KMS-11 (cell line): ENCODE data around the gene PNN.

ENCODE experiments used
- H2AFZ ChIP-seq: fragments of 200-600 bp; sonication (generic); 2 replicates; pipeline ENCODE4 v1.6.1; 2016; ENCODE audit warnings: antibody characterized with exemption, mixed run types, low read depth
- H3K27ac ChIP-seq: fragments of 200-600 bp; sonication (generic); 2 replicates; pipeline ENCODE4 v1.6.1; 2016; ENCODE audit warnings: mild to moderate bottlenecking, mixed run types
- H3K27me3 ChIP-seq: fragments of 200-600 bp; sonication (generic); 2 replicates; pipeline ENCODE4 v1.6.1; 2017; ENCODE audit warnings: mild to moderate bottlenecking, low read depth, mixed run types, moderate library complexity; ENCODE audit not compliant: insufficient read depth
- H3K36me3 ChIP-seq: fragments of 200-600 bp; sonication (generic); 2 replicates; pipeline ENCODE4 v1.6.1; 2017; ENCODE audit warnings: mild to moderate bottlenecking, mixed run types; ENCODE audit not compliant: insufficient read depth
- H3K4me1 ChIP-seq: fragments of 200-600 bp; sonication (generic); 2 replicates; pipeline ENCODE4 v1.6.1; 2016; ENCODE audit warnings: mild to moderate bottlenecking, low read depth, mixed run types; ENCODE audit not compliant: poor library complexity, severe bottlenecking
- H3K4me2 ChIP-seq: fragments of 200-600 bp; sonication (generic); 2 replicates; pipeline ENCODE4 v1.7.0; 2016; ENCODE audit warnings: mild to moderate bottlenecking, mixed run types
- H3K4me3 ChIP-seq: fragments of 200-600 bp; sonication (generic); IDR thresholded peaks from 2 replicates; pipeline ENCODE4 v1.6.1; 2017; ENCODE audit warnings: low read depth, low read length, mixed read lengths; ENCODE audit not compliant: insufficient read depth
- H3K79me2 ChIP-seq: fragments of 200-600 bp; sonication (generic); 2 replicates; pipeline ENCODE4 v1.6.1; 2016; ENCODE audit warnings: low read depth, mixed run types; ENCODE audit not compliant: insufficient read depth
- H3K9ac ChIP-seq: fragments of 200-600 bp; sonication (generic); 2 replicates; pipeline ENCODE4 v1.6.1; 2016; ENCODE audit warnings: mild to moderate bottlenecking, mixed run types
- H4K20me1 ChIP-seq: fragments of 200-600 bp; sonication (generic); 2 replicates; pipeline ENCODE4 v1.6.1; 2016; ENCODE audit warnings: mild to moderate bottlenecking, mixed run types; ENCODE audit not compliant: insufficient read depth
- TF ChIP-seq, protein P1 (sequence below): fragments of 200-600 bp; sonication (generic); conservative IDR thresholded peaks from 2 replicates; pipeline ENCODE4 v1.6.1; 2017; ENCODE audit warnings: low read depth, mild to moderate bottlenecking, antibody characterized with exemption, low read length, moderate library complexity, mixed read lengths

The PNN gene

DNA sequence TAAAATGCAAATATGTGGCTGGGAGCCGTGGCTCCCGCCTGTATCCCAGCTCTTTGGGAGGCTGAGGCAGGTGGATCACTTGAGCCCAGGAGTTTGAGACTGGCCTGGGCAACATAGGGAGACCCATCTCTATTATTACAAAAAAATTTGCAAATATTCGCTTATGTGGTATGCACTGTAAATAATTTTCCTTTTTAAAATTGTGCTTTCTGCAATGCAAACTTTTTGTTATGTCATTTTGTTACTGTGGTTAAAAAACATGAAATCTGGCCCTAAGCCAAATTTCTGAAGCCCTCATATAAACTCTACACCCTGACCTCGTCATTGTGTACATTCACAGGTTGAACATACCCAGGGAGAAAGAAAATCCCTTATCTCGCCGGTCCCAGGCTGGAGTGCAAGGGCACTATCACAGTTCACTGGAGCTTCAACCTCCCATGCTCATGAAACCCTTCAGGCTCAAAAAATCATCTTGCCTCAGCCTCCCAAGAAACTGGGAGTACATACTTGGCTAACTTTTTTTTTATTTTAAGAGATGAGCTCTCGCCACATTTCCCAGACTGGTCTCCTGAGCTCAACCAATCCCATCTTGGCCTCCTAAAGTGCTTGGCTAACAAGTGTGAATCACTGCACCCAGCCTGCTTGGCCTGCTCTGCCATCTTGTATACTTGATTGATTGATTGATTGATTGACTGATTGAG is 29.6 kb upstream of the PNN start:
- Histone ChIP-seq H3K4me1 (peaks cover under 1% of the 10 kb centered on the region), H3K27ac (no peak overlapping the region), H2AFZ (no peak overlapping the region), H3K9ac (no peak overlapping the region), H3K36me3 (no peaks in the 10 kb centered on the region), H4K20me1 (no peaks in the 10 kb centered on the region), H3K4me2 (no peak overlapping the region), H3K4me3 (no peak overlapping the region), H3K27me3 (no peaks in the 10 kb centered on the region), H3K79me2 (no peaks in the 10 kb centered on the region)
- TF ChIP-seq, protein P1, sequence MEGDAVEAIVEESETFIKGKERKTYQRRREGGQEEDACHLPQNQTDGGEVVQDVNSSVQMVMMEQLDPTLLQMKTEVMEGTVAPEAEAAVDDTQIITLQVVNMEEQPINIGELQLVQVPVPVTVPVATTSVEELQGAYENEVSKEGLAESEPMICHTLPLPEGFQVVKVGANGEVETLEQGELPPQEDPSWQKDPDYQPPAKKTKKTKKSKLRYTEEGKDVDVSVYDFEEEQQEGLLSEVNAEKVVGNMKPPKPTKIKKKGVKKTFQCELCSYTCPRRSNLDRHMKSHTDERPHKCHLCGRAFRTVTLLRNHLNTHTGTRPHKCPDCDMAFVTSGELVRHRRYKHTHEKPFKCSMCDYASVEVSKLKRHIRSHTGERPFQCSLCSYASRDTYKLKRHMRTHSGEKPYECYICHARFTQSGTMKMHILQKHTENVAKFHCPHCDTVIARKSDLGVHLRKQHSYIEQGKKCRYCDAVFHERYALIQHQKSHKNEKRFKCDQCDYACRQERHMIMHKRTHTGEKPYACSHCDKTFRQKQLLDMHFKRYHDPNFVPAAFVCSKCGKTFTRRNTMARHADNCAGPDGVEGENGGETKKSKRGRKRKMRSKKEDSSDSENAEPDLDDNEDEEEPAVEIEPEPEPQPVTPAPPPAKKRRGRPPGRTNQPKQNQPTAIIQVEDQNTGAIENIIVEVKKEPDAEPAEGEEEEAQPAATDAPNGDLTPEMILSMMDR = no peak

DNA sequence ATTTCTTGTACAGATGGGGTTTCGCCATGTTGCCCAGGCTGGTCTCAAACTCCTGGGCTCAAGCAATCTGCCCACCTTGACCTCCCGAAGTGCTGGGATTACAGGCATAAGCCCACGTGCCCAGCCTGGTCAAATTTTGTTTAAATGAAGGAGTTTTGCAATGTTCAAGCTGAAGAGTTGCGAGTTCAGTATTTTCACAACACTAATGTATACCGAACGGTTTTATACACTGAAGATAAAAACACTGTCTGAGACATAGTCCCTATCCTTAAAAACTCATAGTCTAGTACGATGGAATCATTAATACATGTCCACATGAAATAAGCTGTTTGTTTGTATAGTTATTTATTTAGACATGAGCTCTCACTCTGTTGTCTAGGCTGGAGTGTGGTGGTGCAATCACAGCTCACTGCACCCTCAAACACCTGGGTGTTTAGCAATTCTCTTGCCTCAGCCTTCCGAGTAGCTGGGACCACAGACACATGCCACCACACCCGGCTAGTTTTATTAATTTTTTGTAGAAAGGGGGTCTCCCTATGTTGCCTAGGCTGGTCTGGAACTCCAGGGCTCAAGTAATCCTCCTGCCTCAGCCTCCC is 20.4 kb upstream of the PNN start:
- Histone ChIP-seq H3K79me2 (no peaks in the 10 kb centered on the region), H3K36me3 (no peaks in the 10 kb centered on the region), H3K27me3 (no peaks in the 10 kb centered on the region), H3K27ac (no peak overlapping the region), H3K9ac (no peak overlapping the region), H4K20me1 (no peaks in the 10 kb centered on the region), H2AFZ (no peak overlapping the region), H3K4me3 (no peak overlapping the region), H3K4me2 (no peak overlapping the region), H3K4me1 (peaks cover 6% of the 10 kb centered on the region)
- TF ChIP-seq, protein P1 = no peak

DNA sequence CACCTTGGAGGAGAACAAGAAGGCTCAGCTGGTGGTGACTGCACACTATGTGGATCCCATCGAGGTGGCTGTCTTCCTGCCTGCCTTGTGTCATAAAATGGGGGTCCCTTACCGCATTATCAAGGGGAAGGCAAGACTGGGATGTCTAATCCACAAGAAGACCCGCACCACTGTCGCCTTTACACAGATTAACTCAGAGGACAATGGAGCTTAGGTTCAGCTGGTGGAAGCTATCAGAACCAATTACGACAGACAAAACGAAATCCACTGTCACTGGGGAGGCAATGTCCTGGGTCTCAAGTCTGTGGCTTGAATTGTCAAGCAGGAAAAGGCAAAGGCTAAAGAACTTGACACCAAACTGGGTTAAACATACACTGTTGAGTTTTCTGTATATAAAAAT is 17.6 kb upstream of the PNN start:
- Histone ChIP-seq H3K4me1 (no peaks in the 10 kb centered on the region), H3K27me3 (no peaks in the 10 kb centered on the region), H3K4me3 (no peak overlapping the region), H2AFZ (no peak overlapping the region), H4K20me1 (no peaks in the 10 kb centered on the region), H3K9ac (no peak overlapping the region), H3K36me3 (no peaks in the 10 kb centered on the region), H3K4me2 (no peak overlapping the region), H3K79me2 (no peaks in the 10 kb centered on the region), H3K27ac (no peak overlapping the region)
- TF ChIP-seq, protein P1 = no peak

- no peak overlapping the region for H3K9ac ChIP-seq
- no peak overlapping the region for H3K4me2 ChIP-seq
- H2AFZ ChIP-seq = no peak overlapping the region
- H4K20me1 ChIP-seq = no peaks in the 10 kb centered on the region
- no peaks in the 10 kb centered on the region for H3K27me3 ChIP-seq
- no peaks in the 10 kb centered on the region for H3K36me3 ChIP-seq
- TF ChIP-seq, protein P1 = no peak
- no peak overlapping the region for H3K4me3 ChIP-seq
- no peaks in the 10 kb centered on the region for H3K79me2 ChIP-seq
- H3K4me1 ChIP-seq = no peaks in the 10 kb centered on the region
- no peak overlapping the region for H3K27ac ChIP-seq
Observed at GRCh38 chr14:39158222-39158858, 16.7 kb upstream of the PNN start.
